ENCODE results near the gene FOXN3. TPM values are rescaled to one million over a fixed set of nuclear protein-coding genes. Genes with fewer than 3 reads are reported as not detected.

Gene FOXN3
- total and polyA plus RNA-seq, 2 donors (not counting 3 experiments of a cell fraction or from before 2014, with no cell fraction given), result 16.9 to 41.8 TPM

GRCh38 chr14:89129570-89129969 is 287.5 kb downstream of the FOXN3 start:
- H3K4me1 ChIP-seq (ENCODE audit: control insufficient read depth, extremely low read depth, insufficient read depth, low read length), result no peaks in the 10 kb centered on the region
- intact Hi-C loops (cut with micrococcal nuclease), result no loop called here
- BruUV-seq (replicated peaks), result no TSS peak
- dilution Hi-C loops (cut with MboI; ENCODE audit: extremely low pct_ligation_motif_present, low sequenced_read_pairs), result no loop called here
- H3K9me3 ChIP-seq (replicated peaks; ENCODE audit: control insufficient read depth, insufficient read depth, low read length), result no peaks in the 10 kb centered on the region
- no peak overlapping the region for H3K9ac ChIP-seq (replicated peaks; ENCODE audit: extremely low read depth, insufficient read depth, low read length)
- no peak overlapping the region for H3K4me2 ChIP-seq (ENCODE audit: insufficient read depth, low read length)
- no peak overlapping the region for H3K4me3 ChIP-seq (replicated peaks in 1 of 3; ENCODE audit: insufficient read depth in 1 of 3, low read depth in 1 of 3, low read length in 3 of 3)
- no peak for FAIRE-seq
- ChIA-PET POLR2A (no interaction called here), CTCF (no interaction called here)
- H2AFZ ChIP-seq (ENCODE audit: low read depth, low read length), result no peak overlapping the region
- DNase-seq (ENCODE audit: low read depth, low spot score), result no peak
- no peaks in the 10 kb centered on the region for H3K36me3 ChIP-seq (ENCODE audit: control insufficient read depth in 2 of 2, extremely low read depth in 1 of 2, insufficient read depth in 2 of 2, low read length in 2 of 2)
- no peaks in the 10 kb centered on the region for H3K9me1 ChIP-seq (replicated peaks; ENCODE audit: control insufficient read depth, extremely low read depth, insufficient read depth, low read length)
- no peak overlapping the region for H3K27ac ChIP-seq (ENCODE audit: insufficient read depth, low read depth, low read length)
- no peak for TF ChIP-seq EZH2 (IDR thresholded peaks at IDR 0.05; ENCODE audit: borderline replicate concordance, low read depth, low read length, severe bottlenecking)
- TF ChIP-seq JUN (IDR thresholded peaks at IDR 0.05; ENCODE audit: borderline replicate concordance, insufficient read depth, insufficient read length, low read depth), result no peak
- TF ChIP-seq MAX (IDR thresholded peaks at IDR 0.05; ENCODE audit: insufficient read depth, insufficient read length), result no peak
- TF ChIP-seq CTCF (IDR thresholded peaks at IDR 0.05; ENCODE audit: extremely low read depth in 1 of 2, insufficient read depth in 1 of 2, low read depth in 1 of 2, low read length in 2 of 2), result no peak
- no peak for TF ChIP-seq GATA2 (IDR thresholded peaks at IDR 0.05; ENCODE audit: insufficient read depth, insufficient read length, low read depth, low read length)
- TF ChIP-seq POLR2AphosphoS5 (IDR thresholded peaks at IDR 0.05; ENCODE audit: insufficient read depth, low read depth, low read length), result no peak
- TF ChIP-seq POLR2A (IDR thresholded peaks at IDR 0.05; ENCODE audit: low read depth, low read length), result no peak
- TF ChIP-seq FOS (IDR thresholded peaks at IDR 0.05; ENCODE audit: borderline replicate concordance, insufficient read depth, low read length), result no peak
- TF ChIP-seq MYC (IDR thresholded peaks at IDR 0.05; ENCODE audit: low read depth, low read length), result no peak
- no peaks in the 10 kb centered on the region for H4K20me1 ChIP-seq (replicated peaks; ENCODE audit: control insufficient read depth, extremely low read depth, insufficient read depth, low read length)
- no peaks in the 10 kb centered on the region for H3K27me3 ChIP-seq (ENCODE audit: control insufficient read depth in 2 of 2, insufficient read depth in 2 of 2, low read length in 2 of 2)
- H3K79me2 ChIP-seq (ENCODE audit: control insufficient read depth, insufficient read depth, low read length), result no peaks in the 10 kb centered on the region
